CD14-positive monocyte (primary cell): Measurements from ENCODE around the gene SLC17A3. TPM values are rescaled to one million over a fixed set of nuclear protein-coding genes. Genes with fewer than 3 reads are reported as not detected.

ENCODE experiments used
- DNase-seq, 3 donors: peaks; one replicate each; pipeline ENCODE4 v3.0.0-alpha.2; 2011 to 2022
- H2AFZ ChIP-seq: 2 replicates; pipeline ENCODE4 v1.6.0; 2012; ENCODE audit warnings: mild to moderate bottlenecking, low read depth, low read length, inconsistent platforms; ENCODE audit not compliant: insufficient read depth, poor library complexity, severe bottlenecking
- H3K27ac ChIP-seq, 2 donors: 1 replicate in 1 of 2; 2 replicates in 1 of 2; pipeline ENCODE4 v1.5.1; 2012 to 2013; ENCODE audit warnings: low read length in 2 of 2, control low read depth in 1 of 2, inconsistent platforms in 1 of 2, low read depth in 1 of 2, mild to moderate bottlenecking in 1 of 2
- H3K27me3 ChIP-seq, 2 donors: one replicate each; pipeline versions ENCODE4 v1.6.0 to v1.6.1; 2011 to 2013; ENCODE audit warnings: low read length in 2 of 2; ENCODE audit not compliant: control insufficient read depth in 2 of 2, insufficient read depth in 2 of 2
- H3K36me3 ChIP-seq, 2 donors: replicated peaks in 1 of 2; 1 replicate in 1 of 2; 2 replicates in 1 of 2; pipeline versions ENCODE4 v1.5.1 to v1.6.1; 2012 to 2013; ENCODE audit warnings: low read length in 2 of 2, control low read depth in 1 of 2, inconsistent platforms in 1 of 2, mild to moderate bottlenecking in 1 of 2; ENCODE audit not compliant: insufficient read depth in 2 of 2, control insufficient read depth in 1 of 2
- H3K4me1 ChIP-seq, 2 donors: 1 replicate in 1 of 2; 2 replicates in 1 of 2; pipeline versions ENCODE4 v1.5.1 to v1.6.1; 2012 to 2013; ENCODE audit warnings: low read length in 2 of 2, control low read depth in 1 of 2, inconsistent platforms in 1 of 2, mild to moderate bottlenecking in 1 of 2, moderate library complexity in 1 of 2; ENCODE audit not compliant: insufficient read depth in 2 of 2, control insufficient read depth in 1 of 2
- H3K4me2 ChIP-seq: replicated peaks from 2 replicates; pipeline ENCODE3; 2012; ENCODE audit warnings: low read length, moderate library complexity, mild to moderate bottlenecking; ENCODE audit not compliant: poor library complexity, severe bottlenecking; ENCODE audit errors: extremely low read depth
- H3K4me3 ChIP-seq, 3 experiments: fragments of 200-600 bp in 1 of 3; sonication (generic) in 1 of 3; replicated peaks in 1 of 3; 1 replicate in 2 of 3; 2 replicates in 1 of 3; pipeline ENCODE4 v1.5.1; 2011 to 2013; ENCODE audit warnings: low read length in 3 of 3, mild to moderate bottlenecking in 3 of 3, control low read depth in 2 of 3, low read depth in 2 of 3, inconsistent platforms in 1 of 3, moderate library complexity in 1 of 3
- H3K79me2 ChIP-seq: 2 replicates; pipeline ENCODE4 v1.6.0; 2012; ENCODE audit warnings: mild to moderate bottlenecking, control low read depth, inconsistent platforms, low read length, moderate library complexity; ENCODE audit not compliant: insufficient read depth
- H3K9ac ChIP-seq: 2 replicates; pipeline ENCODE4 v1.6.0; 2017; ENCODE audit warnings: low read length, mild to moderate bottlenecking; ENCODE audit not compliant: insufficient read depth, poor library complexity, severe bottlenecking
- H3K9me3 ChIP-seq, 2 donors: replicated peaks in 1 of 2; 1 replicate in 1 of 2; 2 replicates in 1 of 2; pipeline versions ENCODE4 v1.5.1 to v1.6.1; 2012 to 2013; ENCODE audit warnings: low read length in 2 of 2, control low read depth in 1 of 2; ENCODE audit not compliant: control insufficient read depth in 1 of 2, insufficient read depth in 1 of 2
- H4K20me1 ChIP-seq: 2 replicates; pipeline ENCODE4 v1.6.0; 2012; ENCODE audit warnings: mild to moderate bottlenecking, low read length, control low read depth, moderate library complexity; ENCODE audit not compliant: insufficient read depth
- H3K27ac Mint-ChIP-seq, 7 donors: one replicate each; pipeline ENCODE4 v1.8.0; 2020; ENCODE audit warnings: mild to moderate bottlenecking in 7 of 7, mixed read lengths in 7 of 7, moderate library complexity in 6 of 7, inconsistent platforms in 2 of 7
- H3K27me3 Mint-ChIP-seq, 3 donors: one replicate each; pipeline ENCODE4 v1.8.0; 2021 to 2022; ENCODE audit warnings: low read depth in 3 of 3, mild to moderate bottlenecking in 3 of 3, mixed read lengths in 3 of 3, moderate library complexity in 3 of 3, inconsistent platforms in 1 of 3
- H3K36me3 Mint-ChIP-seq, 2 donors: one replicate each; pipeline ENCODE4 v1.8.0; 2020; ENCODE audit warnings: mixed read lengths in 2 of 2, inconsistent platforms in 1 of 2, mild to moderate bottlenecking in 1 of 2
- H3K4me1 Mint-ChIP-seq: one replicate; pipeline ENCODE4 v1.8.0; 2020; ENCODE audit warnings: mild to moderate bottlenecking, mixed read lengths
- H3K4me3 Mint-ChIP-seq, 2 donors: one replicate each; pipeline ENCODE4 v1.8.0; 2020; ENCODE audit warnings: mild to moderate bottlenecking in 2 of 2, mixed read lengths in 2 of 2, moderate library complexity in 1 of 2
- H3K9me3 Mint-ChIP-seq, 7 donors: one replicate each; pipeline ENCODE4 v1.8.0; 2020 to 2022; ENCODE audit warnings: mixed read lengths in 7 of 7, mild to moderate bottlenecking in 6 of 7, moderate library complexity in 6 of 7, inconsistent platforms in 2 of 7
- CTCF ChIP-seq: fragments of 200-600 bp; IDR thresholded peaks from one replicate; pipeline ENCODE4 v1.8.0; 2022; ENCODE audit warnings: antibody characterized with exemption, mild to moderate bottlenecking
- whole genome bisulfite sequencing: methylation state at CpG from one replicate; pipeline ENCODE4 v1.1.5; 2013; ENCODE audit warnings: missing lambda C conversion rate; ENCODE audit not compliant: insufficient coverage; 5-methylcytosine and 5-hydroxymethylcytosine counted together
- intact Hi-C, 2 donors: fragments of 100-400 bp; cut with micrococcal nuclease; formaldehyde crosslinking; loops; one replicate each; pipeline versions ENCODE4 v1.15.0 to v1.15.1; 2023
- polyA plus RNA-seq, 3 donors: library from polyadenylated mRNA; depleted of rRNA in 1 of 3; unstranded in 2 of 3; stranded (reverse) in 1 of 3; fragments of 300-500 nt in 2 of 3; fragments of >200 nt in 1 of 3; fragmentation: Illumina TruSeq in 2 of 3; gene quantifications; 1 replicate in 2 of 3; 2 replicates in 1 of 3; pipeline ENCODE4 v1.2.3, GENCODE V29; 2012 to 2021

The SLC17A3 gene
- polyA plus RNA-seq, 3 donors: not detected

GRCh38 chr6:25916330-25916729 is 42.3 kb upstream of the SLC17A3 start:
- no peaks in the 10 kb centered on the region for H3K79me2 ChIP-seq
- H3K27me3 ChIP-seq: no peaks in the 10 kb centered on the region
- WGBS: 100% methylated on average over 2 of the region's 3 CpGs
- no peak overlapping the region for H3K4me2 ChIP-seq
- H4K20me1 ChIP-seq: no peaks in the 10 kb centered on the region
- DNase-seq: no peak
- Mint-ChIP-seq H3K27me3 (peaks cover 1 to 3% (median 2%) of the 10 kb centered on the region in 3 donors), H3K36me3 (no peaks in the 10 kb centered on the region), H3K4me3 (no peak overlapping the region), H3K4me1 (peaks cover under 1% of the 10 kb centered on the region), H3K9me3 (peaks cover 0 to 3% (median 0%) of the 10 kb centered on the region in 7 donors), H3K27ac (no peak overlapping the region)
- H2AFZ ChIP-seq: no peak overlapping the region
- no peak overlapping the region for H3K27ac ChIP-seq
- H3K9me3 ChIP-seq: no peaks in the 10 kb centered on the region
- no peak overlapping the region for H3K9ac ChIP-seq
- H3K36me3 ChIP-seq: no peaks in the 10 kb centered on the region
- TF ChIP-seq CTCF: no peak
- no peaks in the 10 kb centered on the region for H3K4me1 ChIP-seq
- no peak overlapping the region for H3K4me3 ChIP-seq
- intact Hi-C loops: no loop called here

GRCh38 chr6:25913741-25914140 is 39.7 kb upstream of the SLC17A3 start:
- no peaks in the 10 kb centered on the region for H3K36me3 ChIP-seq
- no peaks in the 10 kb centered on the region for H3K9me3 ChIP-seq
- H3K79me2 ChIP-seq: no peaks in the 10 kb centered on the region
- no peaks in the 10 kb centered on the region for H3K27me3 ChIP-seq
- no peak overlapping the region for H3K27ac ChIP-seq
- no CpG with 5 or more reads among the region's 3 CpGs for WGBS
- TF ChIP-seq CTCF: no peak
- no peaks in the 10 kb centered on the region for H4K20me1 ChIP-seq
- no peak overlapping the region for H3K4me2 ChIP-seq
- no peaks in the 10 kb centered on the region for H3K4me1 ChIP-seq
- H3K27ac Mint-ChIP-seq: no peak overlapping the region
- no peak overlapping the region for H2AFZ ChIP-seq
- H3K9me3 Mint-ChIP-seq: peaks cover 0 to 2% (median 0%) of the 10 kb centered on the region in 7 donors
- H3K36me3 Mint-ChIP-seq: no peaks in the 10 kb centered on the region
- peaks cover 1 to 3% (median 2%) of the 10 kb centered on the region in 3 donors for H3K27me3 Mint-ChIP-seq
- intact Hi-C loops: no loop called here
- H3K4me3 ChIP-seq: no peak overlapping the region
- DNase-seq: no peak
- H3K4me3 Mint-ChIP-seq: no peak overlapping the region
- no peaks in the 10 kb centered on the region for H3K4me1 Mint-ChIP-seq
- no peak overlapping the region for H3K9ac ChIP-seq
